ENCODE measurements around the gene RAB6A.
A peak's percentile ranks its signal among the peaks of the same experiment; 100 is the strongest.
"Not testable (repeated sequence)": the region's sequence is repeated elsewhere in the genome, so short reads cannot be mapped to it uniquely, and the experiment has no call there.

Gene RAB6A

DNA sequence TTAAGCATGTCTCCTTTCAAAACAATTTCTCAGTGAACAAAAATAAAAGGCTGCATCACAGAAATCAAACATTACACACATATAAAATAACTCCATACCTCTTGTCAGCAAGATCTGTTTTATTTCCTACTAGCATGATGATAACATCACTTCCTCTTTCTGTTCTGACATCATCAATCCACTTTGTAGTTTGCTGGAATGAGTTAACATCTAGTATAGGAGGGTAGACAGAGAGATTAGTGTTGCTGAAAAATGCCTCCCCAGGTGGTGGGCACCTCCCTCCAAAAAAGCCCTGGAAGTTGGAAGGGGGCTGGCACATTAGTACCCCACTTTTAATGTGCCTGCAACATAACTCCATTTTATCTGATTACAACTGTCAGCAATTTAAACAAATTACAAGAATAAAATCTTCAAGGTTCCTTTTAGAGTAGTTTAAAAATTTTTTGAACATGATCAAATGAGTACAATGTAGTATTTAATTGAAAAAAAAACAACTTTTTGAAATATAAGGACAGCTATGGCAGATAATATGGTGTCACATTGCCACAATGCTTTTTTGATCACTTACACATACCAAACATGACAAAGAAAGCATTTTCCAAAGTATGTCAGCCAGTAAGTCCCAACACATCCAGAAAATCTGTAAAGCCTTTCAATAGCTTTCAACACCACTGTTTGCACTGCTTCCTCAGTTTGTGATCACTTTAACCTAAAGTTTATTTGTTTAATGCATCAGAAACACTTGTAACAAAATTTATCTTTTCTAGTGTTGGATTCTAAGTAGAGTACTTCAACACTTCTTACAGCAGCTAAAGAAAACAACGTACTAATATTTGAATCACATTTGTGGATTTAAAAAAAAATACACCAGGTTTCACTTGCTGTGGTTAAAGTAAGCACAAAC is 44.5 kb downstream of the RAB6A start:
- no peak for DNase-seq

DNA sequence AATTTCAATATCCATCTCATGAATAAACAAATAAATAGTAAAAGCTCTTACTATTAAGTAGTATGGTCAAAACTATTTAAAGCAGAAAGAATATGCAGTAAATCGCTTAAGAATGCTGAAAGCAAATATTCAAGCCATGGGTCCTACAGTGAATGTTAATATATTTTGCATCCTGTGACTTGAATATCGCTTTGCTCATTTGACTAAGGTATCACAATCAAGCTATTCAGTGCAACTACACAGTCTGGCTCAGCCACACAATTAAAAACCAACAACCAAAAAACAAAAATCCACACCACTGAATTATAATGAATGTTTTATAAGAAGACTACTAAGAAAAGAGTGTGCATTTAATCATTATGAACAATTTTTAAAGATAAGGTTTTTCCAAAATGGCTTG is 45.3 kb downstream of the RAB6A start:
- no peak for DNase-seq

DNA sequence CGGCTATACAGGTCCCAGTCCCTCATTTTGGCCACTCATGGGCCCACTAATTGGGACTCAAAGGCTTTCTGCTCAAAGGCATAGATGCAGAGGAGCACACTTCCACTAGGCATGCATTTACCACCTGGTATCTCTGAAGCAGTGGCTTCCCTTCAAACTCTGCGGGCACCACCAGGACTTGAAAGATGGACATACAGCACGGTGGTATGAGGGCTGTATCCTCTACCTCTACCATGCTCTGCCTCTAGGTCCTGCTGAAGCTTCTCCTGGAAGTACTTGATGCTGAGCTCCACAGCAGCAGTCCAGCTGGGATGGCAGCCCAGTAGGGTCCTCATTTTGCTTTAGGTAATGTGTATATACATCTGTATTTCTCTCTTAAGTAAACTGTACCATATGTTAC is 49.9 kb downstream of the RAB6A start:
- no peak for DNase-seq

DNA sequence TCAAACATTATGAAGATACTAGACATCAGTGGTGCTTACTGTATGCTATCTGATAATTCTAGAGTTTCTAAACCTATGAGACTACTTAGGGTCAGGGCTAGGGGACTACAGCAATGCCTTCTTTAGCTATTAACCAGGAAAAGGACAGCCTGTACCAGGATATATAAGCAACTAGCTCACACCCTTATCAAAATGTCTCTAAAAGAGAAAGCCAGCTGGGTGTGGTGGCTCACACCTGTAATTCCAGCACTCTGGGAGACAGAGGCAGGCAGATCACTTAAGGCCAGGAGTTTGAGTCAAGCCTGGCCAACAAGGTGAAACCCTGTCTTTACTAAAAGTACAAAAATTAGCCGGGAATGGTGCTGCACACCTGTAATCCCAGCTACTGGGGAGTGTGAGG is 55.8 kb downstream of the RAB6A start:
- no peak for DNase-seq

DNA sequence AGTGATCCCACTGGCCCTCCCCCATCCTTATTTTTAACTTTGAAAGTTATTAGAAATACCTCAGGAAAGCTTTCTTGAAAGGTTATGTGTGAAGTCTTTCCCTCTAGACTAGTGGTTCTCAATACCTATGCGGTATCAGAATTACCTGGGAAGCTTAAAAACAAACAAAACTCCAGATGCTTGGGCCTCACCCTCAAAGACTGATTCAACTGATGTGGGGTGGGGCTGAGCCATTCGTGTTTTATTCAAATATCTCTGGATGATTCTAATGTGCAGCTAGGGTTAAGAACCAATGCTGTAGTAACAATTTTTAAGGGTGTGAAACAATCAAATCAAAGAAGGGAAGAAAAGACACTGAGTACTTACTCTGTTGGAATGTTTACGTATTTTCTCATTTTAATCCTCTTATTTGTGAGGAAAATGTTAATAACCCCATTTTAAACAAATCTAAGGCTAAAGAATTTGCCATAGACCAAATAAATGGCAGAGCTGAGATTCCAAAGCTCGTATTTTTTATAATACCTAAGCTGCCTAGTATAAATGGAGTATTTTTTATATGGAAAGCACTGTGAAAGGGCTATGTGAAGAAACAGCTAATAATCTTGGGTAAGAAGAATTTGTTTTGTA is 66.9 kb downstream of the RAB6A start:
- no peak for DNase-seq

DNA sequence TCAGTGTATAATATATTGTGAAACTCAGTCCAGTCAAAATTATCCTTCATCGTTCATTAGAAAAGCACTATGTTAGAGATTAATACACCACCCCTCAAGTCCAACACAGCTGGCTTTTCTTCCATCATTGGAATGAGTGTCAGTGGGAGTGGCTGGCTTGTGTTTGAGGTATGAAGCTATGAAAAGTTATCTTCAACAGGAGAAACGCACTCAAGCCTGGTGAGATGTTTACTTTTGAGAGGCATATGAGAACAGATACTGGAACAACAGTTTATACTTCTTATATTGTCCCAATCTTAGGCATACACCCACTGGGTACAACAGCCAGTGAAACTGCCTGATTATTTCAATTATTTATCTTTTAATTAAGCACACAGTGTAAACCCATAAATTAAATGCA is 80.2 kb downstream of the RAB6A start:
- no peak for DNase-seq

DNA sequence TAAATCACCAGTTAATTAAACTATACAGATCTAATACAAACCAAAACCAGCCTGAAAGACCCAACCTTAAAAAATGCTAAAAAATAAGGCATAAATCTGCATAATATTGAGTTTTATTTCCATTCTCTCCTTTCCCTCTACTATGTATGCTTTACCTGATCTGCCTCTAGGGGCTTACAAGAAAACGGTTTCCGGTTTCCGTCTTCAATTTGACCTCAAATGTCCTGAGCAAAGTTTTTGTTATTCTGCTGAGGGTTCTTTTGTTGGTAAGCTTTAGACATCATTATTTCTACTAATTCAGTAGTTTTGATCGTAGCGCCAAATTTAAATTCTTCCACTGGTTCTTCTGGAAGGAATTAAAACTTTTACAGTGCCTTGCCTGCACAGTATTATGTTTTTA is 84.3 kb downstream of the RAB6A start:
- DNase-seq: not testable (repeated sequence)

DNA sequence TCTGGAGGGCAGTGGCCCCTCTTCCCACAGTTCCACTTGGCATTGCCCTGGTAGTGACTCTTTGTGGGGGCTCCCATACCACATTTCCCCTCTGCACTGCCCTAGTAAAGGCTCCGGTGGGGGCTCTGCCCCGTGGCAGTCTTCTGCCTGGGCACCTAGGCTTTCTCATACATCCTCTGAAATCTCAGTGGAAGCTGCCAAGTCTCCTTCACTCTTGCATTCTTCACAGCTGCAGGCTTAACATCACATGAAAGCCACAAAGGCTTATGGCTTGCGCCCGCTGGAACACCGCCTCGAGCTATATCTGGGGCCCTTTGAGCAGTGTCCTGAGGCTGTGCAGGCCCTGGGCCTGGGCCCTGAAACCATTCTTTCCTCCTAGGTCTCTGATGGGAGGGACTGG is 89.2 kb downstream of the RAB6A start:
- DNase-seq: no peak

DNA sequence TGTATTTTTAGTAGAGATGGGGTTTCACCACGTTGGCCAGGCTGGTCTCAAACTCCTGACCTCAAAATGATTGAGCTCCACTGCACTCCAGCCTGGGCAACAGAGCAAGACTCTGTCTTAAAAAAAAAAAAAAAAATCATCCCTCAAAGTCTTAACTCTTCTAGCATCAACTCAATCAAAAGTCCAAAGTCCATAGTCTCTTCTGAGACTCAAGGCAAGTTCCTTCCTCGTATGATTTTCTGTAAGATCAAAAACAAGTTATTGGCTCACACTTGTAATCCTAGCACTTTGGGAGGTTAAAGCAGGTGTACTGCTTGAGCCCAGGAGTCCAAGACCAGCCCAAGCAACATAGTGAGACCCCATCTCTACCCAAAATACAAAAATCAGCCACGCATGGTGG is 90.1 kb downstream of the RAB6A start:
- DNase-seq: no peak

DNA sequence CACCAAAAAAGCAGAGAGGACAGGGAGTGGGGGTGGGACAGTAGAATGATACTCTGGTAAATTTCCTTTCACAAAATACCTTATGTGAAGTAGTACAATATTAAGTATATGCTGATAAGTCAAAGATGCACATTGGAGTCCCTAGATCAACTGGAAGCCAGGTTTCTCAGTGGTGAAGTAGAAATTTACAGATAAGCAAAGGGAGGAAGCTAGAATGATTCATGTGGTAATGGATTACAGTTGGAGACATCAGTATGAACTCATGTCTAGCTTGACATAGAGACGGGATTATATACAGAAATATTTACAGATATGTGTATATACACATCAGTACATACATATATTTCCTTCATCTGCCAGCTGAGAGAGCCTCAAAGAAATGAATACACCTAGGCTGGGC is 93.0 kb downstream of the RAB6A start:
- DNase-seq: no peak

DNA sequence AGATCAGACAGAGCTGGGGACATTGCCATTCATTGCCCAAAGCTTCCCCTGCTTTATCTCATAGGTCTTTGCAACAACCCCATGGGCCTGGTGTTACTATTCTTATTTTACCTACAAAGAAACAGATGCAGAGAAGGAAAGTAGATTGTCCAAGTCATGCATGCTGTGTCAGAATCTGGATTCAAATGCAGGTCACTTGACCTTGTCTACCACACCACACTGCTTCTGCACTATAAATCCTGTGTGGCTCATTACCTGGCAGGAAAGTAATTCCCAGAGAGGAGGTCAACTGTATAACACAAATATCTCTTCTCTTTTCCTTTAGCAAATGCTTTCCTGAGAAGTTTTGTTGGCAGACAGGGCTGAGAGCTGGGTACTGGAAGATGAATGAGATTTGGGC is 96.0 kb downstream of the RAB6A start:
- no peak for DNase-seq

DNA sequence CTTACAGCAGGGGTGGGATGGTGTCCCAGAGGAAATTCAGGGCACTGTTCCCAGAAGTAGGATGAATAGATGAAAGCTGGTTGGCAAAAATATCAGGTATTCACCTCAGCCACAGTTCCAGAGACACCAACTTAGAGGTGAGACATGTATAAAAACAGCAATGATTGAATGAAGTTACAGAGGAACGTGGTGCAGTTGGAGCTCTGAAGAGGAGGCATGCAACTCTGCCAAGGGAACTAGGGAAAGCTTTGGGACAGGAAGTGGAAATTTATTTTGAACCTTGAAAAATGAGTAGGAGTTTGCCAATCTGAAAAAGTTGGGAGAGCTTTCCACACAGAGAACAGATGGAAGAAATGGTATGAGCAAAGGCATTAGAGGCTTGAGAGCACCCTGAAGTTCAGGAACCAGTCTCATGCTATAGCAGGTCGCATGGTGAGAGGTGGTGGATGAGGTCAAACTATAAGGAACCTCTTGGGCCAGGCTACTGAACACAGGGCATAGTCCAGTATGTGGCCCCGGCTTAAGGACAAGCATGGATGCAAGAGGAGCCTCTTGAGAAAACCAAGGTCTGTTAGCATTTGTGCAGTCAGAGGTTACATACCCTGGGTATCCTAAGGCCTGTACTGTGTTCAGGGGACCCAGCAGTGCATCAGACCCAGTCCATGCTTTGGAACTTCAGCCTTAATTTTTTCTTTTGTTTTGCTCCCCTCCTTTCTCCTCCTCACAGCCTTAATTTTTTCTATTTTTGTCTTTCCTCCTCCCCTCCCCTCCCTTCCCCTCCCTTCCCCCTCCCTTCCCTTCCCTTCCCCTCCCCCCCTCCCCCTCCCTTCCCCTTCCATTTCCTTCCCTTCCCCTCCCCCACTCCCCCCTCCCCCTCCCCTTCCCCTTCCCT is 97.0 kb downstream of the RAB6A start:
- no peak for DNase-seq

DNA sequence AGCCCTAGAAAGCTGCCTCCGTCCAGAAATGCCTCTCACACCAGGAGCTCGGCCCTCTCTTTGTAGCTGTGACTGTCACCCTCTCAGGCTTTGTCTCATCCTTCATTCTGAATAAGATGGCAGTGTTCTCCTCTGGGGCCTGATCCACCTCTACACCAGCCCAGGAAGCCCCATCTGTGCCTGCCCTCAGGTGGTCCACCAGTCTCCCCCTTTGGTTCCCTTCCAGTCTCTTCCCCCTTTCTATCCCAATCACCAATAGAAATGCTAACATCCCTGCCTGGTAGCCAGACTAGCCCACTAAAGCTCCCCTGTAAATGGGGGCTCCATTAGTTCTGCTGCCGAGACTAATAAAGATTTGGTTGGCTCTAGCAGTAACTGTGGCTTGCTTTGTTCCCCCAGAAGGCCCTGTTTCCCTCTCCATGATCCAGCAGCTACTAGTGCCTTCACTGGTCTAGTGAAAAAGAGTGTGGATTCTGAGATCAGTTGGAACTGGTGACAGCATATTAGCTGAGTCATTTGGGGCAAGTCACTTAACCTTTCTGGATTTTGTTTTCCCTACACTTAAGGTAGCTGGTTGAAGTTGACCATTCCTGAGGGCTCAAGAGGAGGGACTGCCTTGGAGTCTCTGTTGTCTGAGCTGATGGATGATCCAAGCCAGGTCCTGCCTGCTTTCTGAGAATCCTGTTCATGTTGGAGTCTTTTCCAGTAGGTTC is 98.3 kb downstream of the RAB6A start:
- DNase-seq: no peak

DNA sequence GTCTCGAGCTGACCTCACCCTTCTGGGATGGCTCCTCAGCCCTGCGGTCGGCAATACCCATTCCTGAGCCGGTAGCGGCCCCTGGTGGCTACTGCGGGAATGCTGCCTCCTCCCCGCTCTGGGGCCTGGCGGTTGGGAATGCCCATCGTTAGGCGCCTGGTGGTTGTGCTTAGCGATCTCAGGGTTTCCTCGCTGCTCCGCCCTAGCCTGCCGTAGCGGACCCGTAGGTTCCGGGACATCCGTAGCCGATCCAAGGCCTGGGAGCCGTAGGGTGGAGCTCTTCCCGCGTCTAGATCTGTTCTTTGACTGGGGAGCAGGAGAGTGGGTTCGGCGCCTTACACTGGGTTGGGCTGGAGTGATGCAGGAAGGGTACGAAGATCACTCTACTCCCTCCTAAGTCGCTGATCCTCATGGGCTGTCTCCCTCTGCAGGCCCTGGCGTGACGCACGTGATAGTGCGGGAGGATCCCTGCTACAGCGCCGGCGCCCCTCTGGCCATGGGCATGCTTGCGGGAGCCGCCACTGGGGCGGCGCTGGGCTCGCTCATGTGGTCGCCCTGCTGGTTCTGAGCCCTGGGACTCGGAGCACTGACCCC is 99.7 kb downstream of the RAB6A start:
- peak; percentile 43 for DNase-seq

DNA sequence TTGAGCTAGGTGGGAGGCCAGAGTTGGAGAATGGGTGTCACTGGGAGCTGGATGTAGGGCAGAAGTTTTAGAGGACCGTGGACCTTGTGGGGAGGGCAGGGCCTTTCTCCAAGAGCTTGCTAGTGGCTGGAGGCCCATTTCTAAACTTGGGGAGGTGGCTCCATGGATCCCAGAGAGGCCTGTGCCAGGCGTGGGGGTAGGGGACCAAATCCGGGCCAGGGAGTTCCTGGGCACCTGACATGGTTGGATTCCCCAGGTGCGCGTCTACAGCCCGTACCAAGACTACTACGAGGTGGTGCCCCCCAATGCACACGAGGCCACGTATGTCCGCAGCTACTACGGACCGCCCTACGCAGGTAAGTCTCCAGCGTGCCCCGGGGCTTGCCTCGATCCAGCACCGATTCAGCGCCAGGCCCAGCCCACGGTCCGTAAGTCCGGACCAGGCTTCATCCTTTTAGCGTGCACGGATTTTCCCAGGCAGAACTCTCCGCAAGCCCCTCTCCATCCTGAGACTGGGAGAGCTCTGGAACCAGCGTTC is 100.3 kb downstream of the RAB6A start:
- DNase-seq: no peak

DNA sequence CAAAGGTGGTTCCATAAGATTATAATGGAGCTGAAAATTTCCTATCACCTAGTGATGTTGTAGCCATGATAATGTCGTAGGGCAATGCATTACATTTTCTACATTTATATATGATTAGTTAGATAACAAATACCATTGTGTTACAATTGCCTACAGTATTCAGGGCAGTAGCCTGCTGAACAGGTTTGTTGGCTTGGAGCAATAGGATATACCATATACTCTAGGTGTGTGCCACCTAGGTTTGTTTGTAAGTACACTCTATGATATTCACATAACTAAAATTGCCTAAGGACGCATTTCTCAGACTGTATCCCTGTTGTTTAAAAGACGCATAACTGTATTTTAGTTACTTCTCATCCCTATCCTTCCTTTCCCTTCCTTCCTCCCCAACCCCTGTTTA is 100.9 kb downstream of the RAB6A start:
- no peak for DNase-seq

DNA sequence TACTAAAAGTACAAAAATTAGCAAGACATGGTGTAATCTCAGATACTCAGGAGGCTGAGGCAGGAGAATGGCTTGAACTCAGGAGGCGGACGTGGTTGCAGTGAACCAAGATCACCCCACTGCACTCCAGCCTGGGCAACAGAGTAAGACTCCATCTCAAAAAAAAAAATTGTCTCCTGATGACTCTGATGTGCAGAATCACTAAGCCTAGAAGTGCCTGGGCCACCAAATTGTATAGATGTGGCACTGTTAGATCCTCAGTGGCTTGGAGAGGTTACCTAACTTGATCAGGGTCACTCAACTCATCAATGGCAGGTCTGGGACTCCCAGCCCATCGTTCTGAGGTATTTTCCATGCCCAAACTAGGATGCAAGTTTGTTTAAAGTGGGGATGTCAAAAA is 103.9 kb downstream of the RAB6A start:
- no peak for DNase-seq

DNA sequence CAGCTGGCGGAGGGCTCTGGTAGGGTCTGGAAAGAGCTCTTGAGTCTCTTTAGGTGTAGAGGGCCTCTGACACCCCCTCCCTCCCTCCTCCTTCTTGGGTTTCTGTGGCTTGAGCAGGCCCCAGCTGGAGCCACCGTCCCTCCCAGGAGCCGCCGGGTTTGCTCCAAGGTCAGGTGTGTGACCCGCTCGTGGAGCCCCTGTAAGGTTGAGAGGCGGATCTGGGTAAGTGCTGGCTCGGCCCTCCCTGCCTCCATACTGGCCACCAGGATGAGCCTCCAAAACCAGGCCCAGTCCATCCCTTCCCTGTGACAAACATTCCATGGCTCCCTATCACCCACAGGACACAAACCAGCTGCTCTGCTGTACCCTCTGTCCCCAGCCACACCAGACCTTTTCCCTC is 105.2 kb downstream of the RAB6A start:
- DNase-seq: no peak

DNA sequence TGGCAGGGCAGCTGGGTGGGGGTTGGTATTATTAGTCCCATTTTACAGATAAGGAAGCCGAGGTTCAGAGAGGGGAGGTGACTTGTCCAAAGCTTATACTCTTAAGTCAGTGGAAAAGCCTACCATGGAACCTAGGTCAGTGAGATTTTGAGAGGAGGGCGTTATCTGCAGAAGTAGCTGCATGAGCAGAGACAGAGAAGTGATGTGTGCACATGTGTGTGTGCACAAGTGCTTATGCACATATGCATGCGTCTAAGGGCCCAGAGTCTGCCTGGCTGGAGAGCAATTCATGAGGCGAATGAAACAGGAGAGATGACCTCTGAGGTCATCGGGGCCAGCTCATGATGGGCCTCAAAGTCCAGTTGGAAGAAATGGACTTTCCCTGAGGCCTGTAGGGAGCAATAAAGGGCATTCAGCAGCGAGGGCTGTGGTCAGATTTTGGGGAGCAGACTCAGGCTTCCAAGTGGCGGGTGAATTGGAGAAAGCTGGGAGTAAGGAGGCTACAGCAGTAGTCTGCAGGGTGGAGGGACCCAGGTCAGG is 106.3 kb downstream of the RAB6A start:
- no peak for DNase-seq

DNA sequence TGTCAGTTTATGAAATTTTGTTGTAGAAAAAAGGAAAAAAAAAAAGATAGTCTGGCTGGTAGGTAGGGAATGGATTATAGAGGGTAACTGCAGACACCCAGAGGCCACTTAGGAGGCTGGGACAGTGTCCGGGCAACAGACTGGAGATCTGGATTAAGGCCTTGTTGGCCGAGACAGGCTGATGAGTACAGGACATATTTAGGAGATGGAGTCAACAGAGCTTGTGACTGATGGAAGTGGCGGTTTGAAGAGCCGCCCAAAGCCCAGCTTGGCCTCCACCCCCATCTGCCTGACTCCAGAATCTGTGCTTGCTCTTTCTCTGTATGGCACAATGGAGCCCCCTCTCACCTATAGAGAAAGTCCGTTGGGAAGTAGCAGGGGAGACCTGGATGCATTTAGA is 106.9 kb downstream of the RAB6A start:
- DNase-seq: no peak

DNA sequence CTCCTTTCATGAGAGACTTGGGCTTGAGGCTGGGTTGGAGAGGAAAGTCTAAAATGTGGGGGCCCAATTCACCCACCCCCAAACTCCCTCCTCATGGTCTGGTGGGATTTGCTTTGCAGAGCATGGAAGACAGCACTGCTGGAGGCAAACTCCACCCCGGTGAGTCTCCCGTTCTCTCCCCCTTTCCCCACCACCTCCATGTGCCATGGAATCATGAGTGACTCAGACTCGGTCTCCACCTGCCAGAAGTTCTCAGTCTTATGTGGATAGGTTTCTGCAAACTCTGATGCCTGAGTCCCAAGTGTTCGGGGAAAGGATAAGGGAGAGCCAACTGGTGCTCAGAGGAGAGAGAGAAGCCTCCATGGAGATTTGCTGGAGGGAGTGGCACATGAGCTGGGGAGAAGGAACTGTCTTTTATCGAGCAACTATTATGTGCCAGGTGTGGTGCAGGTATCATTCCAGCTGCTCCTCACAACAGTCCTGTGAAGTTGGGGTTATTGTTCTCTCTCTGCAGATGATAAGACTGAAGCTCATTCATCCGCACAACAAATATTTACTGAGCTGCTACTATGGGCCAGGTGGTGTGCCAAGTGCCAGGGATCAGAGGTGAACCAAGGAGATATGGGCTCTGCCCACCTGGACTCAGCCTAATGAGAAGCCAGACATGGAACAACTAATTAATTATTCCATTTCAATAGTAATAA is 107.9 kb downstream of the RAB6A start:
- DNase-seq: no peak

All from NCI-H2171 (cell line).